GM21447 (cell line): ENCODE results near the gene RALGAPA2.

Source experiments
- ATAC-seq: cut with Tn5 transposase; IDR thresholded peaks from one replicate; pipeline ENCODE4 v1.9.1; 2021; ENCODE audit not compliant: unreplicated experiment

RALGAPA2 gene

DNA sequence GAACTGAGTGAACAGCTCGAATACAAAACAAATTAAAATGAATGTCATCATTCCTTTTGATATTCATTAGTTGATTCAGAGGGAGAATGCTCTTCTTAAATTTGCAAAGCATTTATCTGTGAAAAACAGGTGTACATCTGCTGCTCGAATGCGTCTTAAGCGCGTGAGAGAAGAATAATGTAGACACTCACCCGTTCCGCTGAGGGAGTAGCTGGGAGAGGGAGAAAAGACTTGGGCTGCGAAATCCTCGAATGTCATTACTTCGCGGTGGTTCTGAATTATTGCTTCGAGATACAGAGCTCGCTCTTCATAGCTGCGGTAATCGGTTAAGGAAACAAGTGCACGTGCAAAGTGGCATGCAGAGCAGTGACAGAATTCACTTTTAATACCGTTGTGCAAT lies 300.6 kb downstream of the RALGAPA2 start:
- ATAC-seq: no peak

- no peak for ATAC-seq
Observed at GRCh38 chr20:20411402-20411801, 301.0 kb downstream of the RALGAPA2 start.

DNA sequence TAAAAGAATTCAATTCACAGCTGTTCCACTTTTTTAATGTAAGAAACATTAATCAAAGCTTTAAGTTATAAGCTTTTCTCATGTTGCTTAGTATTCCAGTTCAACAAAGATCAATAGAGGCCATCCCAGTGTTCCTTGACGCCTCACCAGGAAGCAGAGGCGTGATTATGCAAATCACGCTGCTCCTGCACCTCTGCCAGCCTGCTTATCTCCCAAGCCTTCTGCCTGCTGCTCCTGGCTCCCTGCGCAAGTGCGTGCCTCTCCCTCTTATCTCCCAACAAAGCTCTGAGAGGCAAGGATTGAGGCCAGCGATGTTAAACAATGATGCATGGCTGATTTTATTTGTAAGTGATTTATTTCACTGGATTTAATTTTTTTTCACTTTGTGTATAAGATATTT lies 301.8 kb downstream of the RALGAPA2 start:
- no peak for ATAC-seq

- ATAC-seq: no peak
Observed at GRCh38 chr20:20409331-20409730, 303.1 kb downstream of the RALGAPA2 start.

GRCh38 chr20:20407891-20408805 lies 304.3 kb downstream of the RALGAPA2 start:
- no peak for ATAC-seq

- no peak for ATAC-seq
Observed at GRCh38 chr20:20406306-20406705, 306.1 kb downstream of the RALGAPA2 start.

DNA sequence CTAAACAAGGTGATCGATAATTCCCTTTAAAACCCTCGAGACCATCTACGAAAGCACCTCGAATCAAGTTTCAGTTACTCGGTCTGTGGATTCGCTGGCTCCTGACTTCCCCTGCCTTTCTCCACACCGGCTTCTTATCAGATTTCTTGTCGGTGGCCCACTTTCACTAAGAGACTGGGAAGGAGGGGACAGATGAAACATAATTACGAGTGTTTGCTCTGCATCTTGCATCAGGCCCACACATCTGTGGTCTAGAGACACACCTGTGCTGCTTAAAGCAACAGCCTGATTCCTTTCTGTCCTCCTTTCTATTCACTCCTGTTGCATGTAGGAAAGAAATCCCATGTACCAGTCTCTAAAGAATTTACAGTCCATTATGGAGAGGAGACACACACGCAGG lies 306.8 kb downstream of the RALGAPA2 start:
- no peak for ATAC-seq

DNA sequence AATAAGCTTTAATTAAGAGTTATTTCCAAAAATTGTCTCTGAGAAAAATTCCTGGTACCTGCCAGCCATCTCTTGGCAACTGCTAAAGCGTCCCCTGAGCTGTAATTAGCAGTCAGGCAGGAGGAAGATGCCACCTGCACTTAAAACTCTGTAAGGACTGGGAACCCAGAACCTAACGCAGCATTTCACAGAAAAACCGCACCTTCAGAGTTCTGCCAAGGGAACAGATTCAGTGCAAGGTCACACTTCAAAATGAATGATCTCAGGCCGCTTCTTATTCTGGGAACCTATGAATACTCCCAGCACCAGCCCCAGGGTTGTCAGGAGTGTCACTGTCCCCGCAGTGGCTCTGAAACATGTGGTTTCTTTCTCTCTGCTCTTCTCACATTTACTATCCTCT lies 307.8 kb downstream of the RALGAPA2 start:
- no peak for ATAC-seq

DNA sequence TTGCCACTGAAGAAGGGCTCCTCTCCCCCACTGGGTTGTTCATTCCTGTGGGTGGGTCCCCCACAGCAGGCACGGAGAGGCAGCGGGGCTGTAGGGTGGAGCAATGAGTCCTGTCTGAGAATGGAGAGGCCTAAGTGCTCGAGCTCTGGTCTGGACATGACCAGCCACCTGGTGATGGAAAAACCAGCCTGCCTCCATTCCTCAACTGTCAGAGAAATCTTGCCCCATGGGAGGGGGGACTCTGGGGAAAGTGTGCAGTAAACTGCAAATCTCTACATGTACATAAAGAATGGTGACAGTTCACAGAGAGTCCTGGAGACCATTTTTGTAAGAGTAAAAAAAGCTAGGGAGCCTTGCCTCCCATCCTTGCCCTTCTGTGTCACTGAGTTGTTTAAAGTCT lies 310.5 kb downstream of the RALGAPA2 start:
- no peak for ATAC-seq

DNA sequence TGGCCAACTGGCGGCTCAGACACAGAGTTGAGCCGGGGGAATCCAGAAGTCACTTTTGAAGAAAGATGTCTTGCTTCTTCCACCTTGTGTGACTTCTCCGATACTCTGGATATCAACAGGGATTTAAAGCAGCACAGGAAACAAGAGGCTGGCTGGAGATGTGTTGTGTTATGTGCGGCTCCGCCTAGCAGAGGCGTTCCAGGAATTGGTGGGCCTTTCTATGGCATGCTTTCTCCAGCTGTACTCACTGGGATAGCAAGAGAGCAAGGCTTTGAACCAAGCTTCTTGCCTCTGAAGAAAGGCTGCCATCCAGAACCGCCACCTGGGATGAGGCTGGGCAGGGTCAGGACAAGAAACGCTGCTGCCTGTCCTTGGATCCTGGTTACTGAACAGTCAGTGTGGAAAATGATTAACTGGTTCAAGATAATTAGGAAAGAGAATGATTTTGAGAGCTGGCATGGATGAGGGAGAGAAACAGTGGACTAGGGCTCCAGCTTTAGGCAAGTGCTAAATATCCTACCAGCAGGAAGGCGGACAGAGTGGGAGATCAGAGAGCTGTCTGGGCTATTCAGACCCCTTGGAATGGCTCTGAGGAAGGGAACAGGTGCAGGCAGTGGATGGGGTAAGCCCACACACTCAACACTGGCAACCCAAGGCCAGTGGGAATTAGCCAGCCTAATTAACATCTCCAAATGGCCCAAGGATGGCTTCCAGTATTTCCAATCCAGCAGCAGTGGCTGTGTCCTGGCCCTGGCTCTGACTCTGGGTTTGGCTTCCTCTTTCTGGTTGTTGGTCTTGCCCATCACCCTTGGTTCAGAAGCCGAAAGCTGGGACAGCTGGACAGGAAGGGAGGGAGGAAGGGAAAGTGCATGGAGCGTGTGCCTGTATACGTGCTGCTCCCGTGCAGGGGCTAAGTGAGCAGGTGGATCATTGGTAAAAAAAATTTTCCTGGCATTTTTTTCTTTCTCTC lies 312.6 kb downstream of the RALGAPA2 start:
- no peak for ATAC-seq

DNA sequence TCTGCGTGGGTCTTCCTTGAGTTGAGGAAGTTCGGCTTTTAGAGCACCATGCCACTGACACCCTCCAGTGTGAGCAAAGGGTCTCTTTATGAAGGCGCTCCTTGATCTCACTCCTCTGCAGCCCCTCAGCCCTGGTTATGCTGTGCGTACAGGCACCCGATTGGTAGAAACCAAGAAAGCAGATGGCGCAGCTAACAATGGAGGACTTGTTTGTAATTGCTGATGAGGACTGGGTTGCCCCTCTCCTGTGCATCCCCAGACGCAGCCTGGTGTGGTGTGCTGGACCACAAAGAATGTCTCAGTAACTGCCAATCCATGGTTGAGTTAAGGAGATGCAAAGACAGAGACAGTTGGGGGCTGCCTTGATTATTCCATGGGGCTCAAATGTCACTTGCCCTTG lies 314.3 kb downstream of the RALGAPA2 start:
- no peak for ATAC-seq

DNA sequence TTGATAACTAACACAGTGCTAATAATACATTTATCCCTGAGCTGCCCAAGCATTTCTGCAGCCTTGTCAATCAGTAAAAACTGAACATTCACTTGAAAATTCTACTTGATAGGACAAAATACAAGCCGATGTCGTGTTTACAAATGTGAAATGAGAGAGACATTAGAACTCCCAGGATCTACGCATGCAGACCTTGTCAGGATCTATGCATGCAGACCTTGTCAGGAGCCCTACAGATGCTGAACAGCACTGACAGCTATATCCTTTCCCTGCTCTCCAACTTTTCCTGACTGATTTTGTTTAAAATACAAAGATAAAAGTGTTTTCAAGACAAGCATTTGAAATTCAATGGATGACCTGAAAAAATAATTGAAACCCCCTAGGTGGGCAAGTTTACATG lies 315.6 kb downstream of the RALGAPA2 start:
- no peak for ATAC-seq

DNA sequence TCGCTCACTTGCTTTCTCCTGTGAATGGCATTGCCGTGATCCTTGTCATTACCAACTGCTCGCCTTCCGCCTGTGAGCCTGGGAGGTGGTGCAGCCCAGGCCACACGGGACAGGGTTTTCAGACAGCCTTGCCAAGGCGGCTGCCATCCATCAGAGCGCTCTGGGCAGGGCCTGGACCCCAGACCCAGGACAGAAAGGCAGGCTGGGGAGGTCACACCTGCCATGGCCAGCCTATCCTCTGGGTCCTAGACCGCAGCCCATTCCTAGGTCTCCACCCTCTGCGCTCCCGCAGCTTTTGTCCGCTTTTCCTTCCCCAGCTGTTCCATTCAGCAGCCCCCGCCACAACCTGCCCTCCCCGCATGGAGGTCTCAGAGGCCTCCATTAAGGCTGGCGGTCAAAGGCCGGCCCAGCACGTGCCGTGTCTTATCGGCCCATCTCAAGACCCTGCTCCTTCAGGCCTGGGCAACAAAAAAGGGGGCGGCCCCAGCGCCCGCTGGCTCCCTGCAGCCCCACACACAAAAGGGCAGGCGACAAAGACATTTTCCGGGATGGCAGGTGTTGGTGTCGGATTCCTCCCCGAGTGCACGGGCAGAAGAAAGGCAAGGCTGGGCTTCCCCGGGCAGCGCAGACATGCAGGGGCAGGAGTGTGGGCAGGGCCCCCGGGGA lies 316.4 kb downstream of the RALGAPA2 start:
- no peak for ATAC-seq

GRCh38 chr20:20395087-20395486 lies 317.4 kb downstream of the RALGAPA2 start:
- no peak for ATAC-seq

- ATAC-seq: no peak
Observed at GRCh38 chr20:20393207-20394120, 319.0 kb downstream of the RALGAPA2 start.

- no peak for ATAC-seq
Observed at GRCh38 chr20:20391766-20392165, 320.7 kb downstream of the RALGAPA2 start.

DNA sequence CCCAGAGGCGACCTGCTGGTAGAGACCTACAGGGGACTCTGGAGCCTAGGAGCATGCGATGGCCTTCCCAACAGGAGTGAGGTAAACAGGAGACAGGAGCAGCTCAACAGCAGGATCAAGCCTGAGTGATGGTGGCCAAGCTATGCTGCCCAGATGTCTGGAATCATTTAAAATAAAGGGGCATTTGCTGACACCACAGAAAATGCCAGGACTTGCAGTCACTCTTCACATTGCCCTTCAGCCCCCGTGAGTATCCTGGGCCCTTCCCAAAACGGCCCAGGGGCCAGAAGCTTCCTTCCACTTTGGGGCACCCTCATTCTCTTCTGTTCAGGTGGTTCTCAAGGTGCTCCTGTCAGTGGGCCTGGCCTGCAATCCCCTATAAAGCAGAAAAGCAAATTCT lies 321.3 kb downstream of the RALGAPA2 start:
- no peak for ATAC-seq

DNA sequence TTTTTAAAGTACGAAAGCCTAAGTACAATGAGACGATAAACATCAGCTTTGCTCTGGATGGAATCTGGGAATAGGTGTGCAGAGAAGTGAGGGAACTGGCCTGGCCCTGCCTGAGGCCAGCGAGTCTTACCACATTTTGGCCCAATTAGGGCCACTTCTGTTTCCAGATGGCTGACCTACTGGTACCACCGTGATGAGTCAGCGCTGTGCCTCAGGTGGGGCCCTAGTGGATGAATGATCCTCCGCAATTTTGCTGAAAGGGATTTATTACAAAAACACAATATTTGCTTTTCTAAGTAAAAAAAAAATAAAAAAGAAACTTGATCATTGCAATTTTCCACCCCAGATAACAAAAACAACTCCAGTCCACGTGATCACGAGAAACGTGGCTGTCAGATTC lies 322.1 kb downstream of the RALGAPA2 start:
- ATAC-seq: no peak

GRCh38 chr20:20386192-20386591 lies 326.3 kb downstream of the RALGAPA2 start:
- ATAC-seq: no peak

DNA sequence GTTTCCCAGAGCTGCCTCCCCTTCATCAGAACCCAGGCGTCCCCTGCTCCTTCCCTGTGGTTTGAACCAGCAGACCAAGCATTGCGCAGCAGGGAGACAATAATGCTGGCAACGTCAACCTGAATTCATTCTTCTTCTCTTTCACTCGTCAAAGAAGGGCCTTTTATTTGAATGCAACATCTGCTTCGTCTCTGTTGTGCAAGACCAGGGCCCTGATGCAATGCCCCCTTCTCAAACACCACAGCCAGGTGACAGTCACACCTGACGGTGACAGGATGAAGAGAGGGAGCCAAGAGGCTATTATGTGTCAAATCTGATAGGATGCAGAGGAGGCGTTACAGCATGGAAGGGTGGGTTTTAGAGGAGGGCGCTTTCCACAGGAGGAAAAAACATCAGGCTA lies 336.6 kb downstream of the RALGAPA2 start:
- ATAC-seq: no peak
